GM12891 (cell line): Measurements from ENCODE around the gene CRIM1.

Experiments used
- POLR2A ChIP-seq: IDR thresholded peaks from 2 replicates; pipeline ENCODE4 v1.6.1; 2011; ENCODE audit warnings: low read depth, low read length, control low read depth
- POLR2AphosphoS5 ChIP-seq: IDR thresholded peaks from 2 replicates; pipeline ENCODE4 v1.6.1; 2011; ENCODE audit warnings: low read depth, low read length, control low read depth
- POU2F2 ChIP-seq: IDR thresholded peaks from 2 replicates; pipeline ENCODE4 v1.6.1; 2011; ENCODE audit warnings: low read depth, mild to moderate bottlenecking, control low read depth, low read length, moderate library complexity
- SPI1 ChIP-seq: IDR thresholded peaks from 2 replicates; pipeline ENCODE4 v1.6.1; 2011; ENCODE audit warnings: low read depth, low read length, control low read depth

DNA sequence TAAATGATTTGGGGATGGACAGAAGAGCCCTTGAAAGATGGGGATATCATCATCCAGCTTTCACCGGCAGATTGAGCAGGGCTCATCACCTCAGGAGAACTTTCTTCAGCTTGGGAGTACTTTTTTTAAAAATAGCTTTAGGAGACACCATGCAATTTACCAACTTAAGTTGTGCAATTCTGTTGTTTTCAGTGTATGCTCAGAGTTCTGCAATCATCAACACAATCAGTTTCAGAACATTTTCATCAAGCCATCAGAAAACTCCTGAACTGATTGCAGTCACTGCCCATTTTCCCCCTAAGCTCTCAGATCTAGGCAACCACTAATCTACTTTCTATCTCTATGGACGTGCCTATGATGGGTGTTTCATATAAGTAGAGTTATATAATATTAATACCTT is 117.7 kb downstream of the CRIM1 start:
- TF ChIP-seq SPI1 = no peak
- no peak for TF ChIP-seq POLR2AphosphoS5
- no peak for TF ChIP-seq POLR2A
- TF ChIP-seq POU2F2 = no peak
